ENCODE results near the gene MED9. TPM values are rescaled to one million over a fixed set of nuclear protein-coding genes. Genes with fewer than 3 reads are reported as not detected.
"Not testable (repeated sequence)": the region's sequence is repeated elsewhere in the genome, so short reads cannot be mapped to it uniquely, and the experiment has no call there.

The MED9 gene
- polyA plus RNA-seq, 2 donors: 6.7 to 8.6 TPM

DNA sequence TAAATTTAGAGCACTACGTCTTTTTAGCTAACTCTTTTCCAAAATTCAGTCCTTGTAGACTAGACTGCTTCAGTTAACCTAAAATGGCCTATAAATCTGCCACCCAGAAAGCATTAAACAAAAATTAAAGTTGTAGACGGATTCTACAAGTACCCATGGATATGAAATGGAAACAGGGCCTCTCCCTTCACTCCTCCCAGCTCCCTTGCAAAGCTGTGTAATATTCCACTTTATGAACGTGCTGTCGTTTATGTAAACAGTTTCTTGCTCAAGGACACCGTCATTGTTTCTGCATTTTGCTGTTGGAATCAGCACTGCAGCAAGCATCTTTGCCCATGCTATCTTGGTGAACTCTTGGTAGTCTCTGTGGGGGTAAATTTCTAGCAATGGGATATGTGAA lies 5.1 kb downstream of the MED9 start:
- Histone ChIP-seq H3K27ac (ENCODE audit: low read depth in 2 of 2, low read length in 1 of 2) (no peak overlapping the region), H3K9me3 (ENCODE audit: control insufficient read depth in 2 of 2, insufficient read depth in 1 of 2, low read depth in 1 of 2, low read length in 1 of 2) (no peaks in the 10 kb centered on the region), H3K27me3 (ENCODE audit: control insufficient read depth in 1 of 2, insufficient read depth in 2 of 2, low read length in 2 of 2) (no peaks in the 10 kb centered on the region), H3K4me3 (ENCODE audit: low read depth in 1 of 2, low read length in 2 of 2) (no peak overlapping the region), H3K36me3 (ENCODE audit: control insufficient read depth in 2 of 2, insufficient read depth in 2 of 2, low read length in 1 of 2) (peaks cover 0 to 4% of the 10 kb centered on the region in 2 donors), H3K4me1 (ENCODE audit: control insufficient read depth in 2 of 2, insufficient read depth in 2 of 2, low read length in 1 of 2) (peaks cover 0 to 5% of the 10 kb centered on the region in 2 donors)
- WGBS, 2 donors: 75 to 76% methylated on average over 5 of the region's 5 CpGs

DNA sequence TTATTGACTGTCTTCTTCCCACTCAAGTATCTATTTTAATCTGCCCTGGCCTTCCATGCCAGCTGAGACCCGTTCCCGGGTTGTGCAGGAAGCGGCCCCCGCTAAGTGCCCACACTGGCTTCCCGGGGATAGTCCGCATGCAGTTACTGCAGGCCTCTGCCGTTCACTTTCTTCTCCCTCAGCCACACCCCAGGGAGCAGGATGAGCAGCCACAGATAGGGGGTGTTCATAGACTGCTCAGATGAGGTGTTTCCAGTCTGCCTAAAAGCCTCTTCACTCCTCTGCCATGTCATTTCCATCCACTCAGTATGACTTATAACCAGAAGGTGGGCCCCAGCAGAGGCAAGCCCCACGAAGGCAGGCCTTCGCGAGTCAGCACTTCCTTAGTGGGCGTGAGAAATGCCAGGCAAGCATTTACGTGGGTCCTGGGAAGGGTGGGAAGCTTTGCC lies 7.7 kb downstream of the MED9 start:
- no peaks in the 10 kb centered on the region for H3K27me3 ChIP-seq (ENCODE audit: control insufficient read depth in 1 of 2, insufficient read depth in 2 of 2, low read length in 2 of 2)
- no peak overlapping the region for H3K27ac ChIP-seq (ENCODE audit: low read depth in 2 of 2, low read length in 1 of 2)
- peaks cover 4 to 5% of the 10 kb centered on the region in 2 donors for H3K36me3 ChIP-seq (ENCODE audit: control insufficient read depth in 2 of 2, insufficient read depth in 2 of 2, low read length in 1 of 2)
- peaks cover 0 to 3% of the 10 kb centered on the region in 2 donors for H3K4me1 ChIP-seq (ENCODE audit: control insufficient read depth in 2 of 2, insufficient read depth in 2 of 2, low read length in 1 of 2)
- no peaks in the 10 kb centered on the region for H3K9me3 ChIP-seq (ENCODE audit: control insufficient read depth in 2 of 2, insufficient read depth in 1 of 2, low read depth in 1 of 2, low read length in 1 of 2)
- no peak overlapping the region for H3K4me3 ChIP-seq (ENCODE audit: low read depth in 1 of 2, low read length in 2 of 2)
- 69 to 73% methylated on average over 12 of the region's 12 CpGs for WGBS, 2 donors

DNA sequence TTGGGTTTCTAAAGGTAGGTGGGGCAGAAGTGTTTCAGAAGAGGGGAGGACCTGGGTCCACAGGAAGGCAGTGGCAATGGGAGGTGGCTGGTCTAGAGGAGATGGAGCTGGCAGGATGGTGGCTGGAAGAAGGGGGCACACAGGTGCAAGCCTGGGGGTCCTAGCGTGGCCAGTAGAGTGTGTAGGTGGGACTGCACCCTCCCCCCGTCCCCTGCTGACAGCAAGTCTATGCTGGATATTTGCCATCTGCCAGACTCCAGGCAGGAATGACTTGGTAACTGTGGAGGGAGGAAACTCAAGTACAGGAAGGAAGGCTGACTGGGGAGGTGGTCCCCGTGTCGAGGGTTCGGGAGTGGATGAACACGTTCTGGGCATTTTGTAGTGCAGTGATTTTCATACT lies 8.6 kb downstream of the MED9 start:
- Histone ChIP-seq H3K36me3 (ENCODE audit: control insufficient read depth in 2 of 2, insufficient read depth in 2 of 2, low read length in 1 of 2) (peaks cover 4 to 5% of the 10 kb centered on the region in 2 donors), H3K4me3 (ENCODE audit: low read depth in 1 of 2, low read length in 2 of 2) (no peak overlapping the region), H3K4me1 (ENCODE audit: control insufficient read depth in 2 of 2, insufficient read depth in 2 of 2, low read length in 1 of 2) (peaks cover 0 to 3% of the 10 kb centered on the region in 2 donors), H3K9me3 (ENCODE audit: control insufficient read depth in 2 of 2, insufficient read depth in 1 of 2, low read depth in 1 of 2, low read length in 1 of 2) (no peaks in the 10 kb centered on the region), H3K27ac (ENCODE audit: low read depth in 2 of 2, low read length in 1 of 2) (no peak overlapping the region), H3K27me3 (ENCODE audit: control insufficient read depth in 1 of 2, insufficient read depth in 2 of 2, low read length in 2 of 2) (no peaks in the 10 kb centered on the region)
- WGBS, 2 donors: 93 to 95% methylated on average over 5 to 6 of the region's 6 CpGs

DNA sequence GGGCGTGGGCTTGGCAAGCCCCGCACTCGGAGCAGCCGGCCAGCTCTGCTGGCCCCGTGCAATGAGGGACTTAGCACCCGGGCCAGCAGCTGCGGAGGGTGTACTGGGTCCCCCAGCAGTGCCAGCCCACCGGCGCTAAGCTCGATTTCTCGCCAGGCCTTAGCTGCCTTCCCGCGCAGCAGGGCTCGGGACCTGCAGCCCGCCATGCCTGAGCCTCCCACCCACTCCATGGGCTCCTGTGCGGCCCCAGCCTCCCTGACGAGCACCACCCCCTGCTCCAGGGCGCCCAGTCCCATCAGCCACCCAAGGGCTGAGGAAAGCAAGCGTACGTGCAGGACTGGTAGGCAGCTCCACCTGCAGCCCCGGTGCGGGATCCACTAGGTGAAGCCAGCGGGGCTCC lies 9.6 kb downstream of the MED9 start:
- H3K9me3 ChIP-seq (ENCODE audit: control insufficient read depth in 2 of 2, insufficient read depth in 1 of 2, low read depth in 1 of 2, low read length in 1 of 2); H3K36me3 ChIP-seq (ENCODE audit: control insufficient read depth in 2 of 2, insufficient read depth in 2 of 2, low read length in 1 of 2): not testable (repeated sequence)
- 97 to 98% methylated on average over 19 to 23 of the region's 23 CpGs for WGBS, 2 donors

DNA sequence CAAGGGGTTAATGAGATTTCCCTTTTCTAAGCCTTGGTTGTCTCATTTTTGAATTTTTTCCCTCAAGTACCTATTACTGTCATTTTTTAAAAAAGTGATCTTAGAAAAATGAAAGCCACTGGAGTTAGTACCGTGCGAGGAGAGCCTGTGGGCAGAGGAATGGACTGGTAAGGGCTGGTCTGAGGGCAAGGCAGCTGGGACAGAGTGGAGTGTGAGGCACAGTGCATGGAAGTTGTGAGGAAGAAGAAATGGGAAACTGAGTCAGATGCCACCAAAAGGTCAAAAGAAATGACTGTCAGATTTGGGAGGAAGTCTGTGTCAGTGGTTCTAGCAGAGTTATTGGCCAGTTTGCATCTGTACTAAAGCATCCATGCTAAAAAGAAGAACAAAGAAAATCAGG lies 11.2 kb downstream of the MED9 start:
- Histone ChIP-seq H3K4me1 (ENCODE audit: control insufficient read depth in 2 of 2, insufficient read depth in 2 of 2, low read length in 1 of 2) (peaks cover 0 to 3% of the 10 kb centered on the region in 2 donors), H3K4me3 (ENCODE audit: low read depth in 1 of 2, low read length in 2 of 2) (no peak overlapping the region), H3K27ac (ENCODE audit: low read depth in 2 of 2, low read length in 1 of 2) (no peak overlapping the region), H3K27me3 (ENCODE audit: control insufficient read depth in 1 of 2, insufficient read depth in 2 of 2, low read length in 2 of 2) (no peaks in the 10 kb centered on the region), H3K36me3 (ENCODE audit: control insufficient read depth in 2 of 2, insufficient read depth in 2 of 2, low read length in 1 of 2) (peaks cover 13 to 15% of the 10 kb centered on the region in 2 donors), H3K9me3 (ENCODE audit: control insufficient read depth in 2 of 2, insufficient read depth in 1 of 2, low read depth in 1 of 2, low read length in 1 of 2) (no peaks in the 10 kb centered on the region)
- 71 to 89% methylated on average over 2 of the region's 2 CpGs for WGBS, 2 donors

More for the DNA sequence above, 9.6 kb downstream of the MED9 start:
- not testable (repeated sequence) for H3K27me3 ChIP-seq (ENCODE audit: control insufficient read depth in 1 of 2, insufficient read depth in 2 of 2, low read length in 2 of 2); H3K4me3 ChIP-seq (ENCODE audit: low read depth in 1 of 2, low read length in 2 of 2); H3K27ac ChIP-seq (ENCODE audit: low read depth in 2 of 2, low read length in 1 of 2); H3K4me1 ChIP-seq (ENCODE audit: control insufficient read depth in 2 of 2, insufficient read depth in 2 of 2, low read length in 1 of 2)

DNA sequence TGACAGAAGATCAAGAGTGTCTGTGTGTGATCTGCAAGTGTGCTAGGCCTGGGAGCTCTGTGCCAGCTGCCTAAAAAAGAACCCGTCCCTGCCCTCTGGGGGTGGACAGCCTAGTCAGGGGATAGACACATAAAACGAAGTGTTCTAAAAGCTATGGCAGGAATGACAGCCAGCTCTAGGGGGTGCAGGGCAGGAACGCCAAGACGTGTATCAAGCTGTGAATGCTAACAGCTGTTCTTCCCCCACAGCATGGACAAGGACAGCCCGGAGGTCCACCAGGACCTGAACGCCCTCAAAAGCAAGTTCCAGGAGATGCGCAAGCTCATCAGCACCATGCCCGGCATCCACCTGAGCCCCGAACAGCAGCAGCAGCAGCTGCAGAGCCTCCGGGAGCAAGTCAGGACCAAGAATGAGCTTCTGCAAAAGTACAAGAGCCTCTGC lies 14.3 kb downstream of the MED9 start:
- H3K27me3 ChIP-seq (ENCODE audit: control insufficient read depth in 1 of 2, insufficient read depth in 2 of 2, low read length in 2 of 2): peaks cover 0 to 3% of the 10 kb centered on the region in 2 donors
- H3K36me3 ChIP-seq (ENCODE audit: control insufficient read depth in 2 of 2, insufficient read depth in 2 of 2, low read length in 1 of 2): peaks cover 11 to 13% of the 10 kb centered on the region in 2 donors
- peaks cover 3 to 9% of the 10 kb centered on the region in 2 donors for H3K4me1 ChIP-seq (ENCODE audit: control insufficient read depth in 2 of 2, insufficient read depth in 2 of 2, low read length in 1 of 2)
- H3K27ac ChIP-seq (ENCODE audit: low read depth in 2 of 2, low read length in 1 of 2): no peak overlapping the region
- H3K4me3 ChIP-seq (ENCODE audit: low read depth in 1 of 2, low read length in 2 of 2): no peak overlapping the region
- H3K9me3 ChIP-seq (ENCODE audit: control insufficient read depth in 2 of 2, insufficient read depth in 1 of 2, low read depth in 1 of 2, low read length in 1 of 2): no peaks in the 10 kb centered on the region
- 83 to 90% methylated on average over 10 of the region's 10 CpGs for WGBS, 2 donors

DNA sequence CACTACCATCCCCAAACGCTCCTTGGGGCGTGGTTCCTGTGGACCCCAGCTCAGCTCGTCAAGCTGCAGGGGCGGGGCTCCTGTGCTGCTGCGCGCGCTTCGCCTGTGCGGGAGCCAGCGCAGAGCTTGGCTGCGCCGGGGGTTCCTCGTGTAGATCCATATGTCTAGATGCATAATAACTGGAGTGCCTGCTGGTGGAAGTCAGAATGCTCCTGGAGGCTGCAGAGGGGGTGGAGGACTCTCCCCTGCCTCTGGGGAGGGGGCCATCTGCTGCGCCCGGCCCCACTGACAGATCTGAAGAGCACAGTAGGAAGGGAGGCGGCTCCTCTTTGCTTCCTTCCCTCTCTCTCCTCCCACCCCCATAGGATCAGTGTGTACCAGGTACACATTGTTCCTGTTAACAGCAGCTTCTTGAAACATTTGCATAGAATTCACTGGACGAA lies 14.8 kb downstream of the MED9 start:
- 88 to 90% methylated on average over 17 of the region's 17 CpGs for WGBS, 2 donors
- H3K4me1 ChIP-seq (ENCODE audit: control insufficient read depth in 2 of 2, insufficient read depth in 2 of 2, low read length in 1 of 2): peaks cover 3 to 9% of the 10 kb centered on the region in 2 donors

DNA sequence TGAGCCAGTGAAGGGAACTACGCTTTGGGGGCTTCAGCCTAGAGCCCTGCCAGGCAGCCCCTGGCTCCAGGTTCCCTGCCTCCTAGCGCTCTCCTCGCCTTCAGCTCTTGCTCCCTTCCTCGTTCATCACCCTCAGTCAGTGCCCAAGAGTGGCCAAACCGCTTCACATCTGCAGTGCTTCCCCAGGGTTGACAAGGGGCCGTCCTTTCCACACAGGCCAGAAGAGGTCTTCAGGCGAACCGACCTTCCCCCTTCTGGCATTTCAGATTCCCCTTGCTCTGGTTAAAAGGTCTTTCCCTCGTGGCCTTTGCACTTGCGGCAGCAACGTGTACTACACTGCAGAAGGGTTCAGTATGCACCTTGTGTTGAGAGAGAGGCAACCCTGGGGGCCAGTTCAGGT lies 15.3 kb downstream of the MED9 start:
- Histone ChIP-seq H3K4me1 (ENCODE audit: control insufficient read depth in 2 of 2, insufficient read depth in 2 of 2, low read length in 1 of 2) (peaks cover 3 to 11% of the 10 kb centered on the region in 2 donors), H3K4me3 (ENCODE audit: low read depth in 1 of 2, low read length in 2 of 2) (no peak overlapping the region), H3K36me3 (ENCODE audit: control insufficient read depth in 2 of 2, insufficient read depth in 2 of 2, low read length in 1 of 2) (peaks cover 11 to 13% of the 10 kb centered on the region in 2 donors), H3K9me3 (ENCODE audit: control insufficient read depth in 2 of 2, insufficient read depth in 1 of 2, low read depth in 1 of 2, low read length in 1 of 2) (no peaks in the 10 kb centered on the region), H3K27me3 (ENCODE audit: control insufficient read depth in 1 of 2, insufficient read depth in 2 of 2, low read length in 2 of 2) (peaks cover 0 to 3% of the 10 kb centered on the region in 2 donors), H3K27ac (ENCODE audit: low read depth in 2 of 2, low read length in 1 of 2) (no peak overlapping the region)
- WGBS, 2 donors: 85 to 87% methylated on average over 11 of the region's 11 CpGs

More for the DNA sequence above, 14.8 kb downstream of the MED9 start:
- Histone ChIP-seq H3K36me3 (ENCODE audit: control insufficient read depth in 2 of 2, insufficient read depth in 2 of 2, low read length in 1 of 2) (peaks cover 11 to 13% of the 10 kb centered on the region in 2 donors), H3K4me3 (ENCODE audit: low read depth in 1 of 2, low read length in 2 of 2) (no peak overlapping the region), H3K27ac (ENCODE audit: low read depth in 2 of 2, low read length in 1 of 2) (no peak overlapping the region), H3K27me3 (ENCODE audit: control insufficient read depth in 1 of 2, insufficient read depth in 2 of 2, low read length in 2 of 2) (peaks cover 0 to 3% of the 10 kb centered on the region in 2 donors), H3K9me3 (ENCODE audit: control insufficient read depth in 2 of 2, insufficient read depth in 1 of 2, low read depth in 1 of 2, low read length in 1 of 2) (no peaks in the 10 kb centered on the region)

DNA sequence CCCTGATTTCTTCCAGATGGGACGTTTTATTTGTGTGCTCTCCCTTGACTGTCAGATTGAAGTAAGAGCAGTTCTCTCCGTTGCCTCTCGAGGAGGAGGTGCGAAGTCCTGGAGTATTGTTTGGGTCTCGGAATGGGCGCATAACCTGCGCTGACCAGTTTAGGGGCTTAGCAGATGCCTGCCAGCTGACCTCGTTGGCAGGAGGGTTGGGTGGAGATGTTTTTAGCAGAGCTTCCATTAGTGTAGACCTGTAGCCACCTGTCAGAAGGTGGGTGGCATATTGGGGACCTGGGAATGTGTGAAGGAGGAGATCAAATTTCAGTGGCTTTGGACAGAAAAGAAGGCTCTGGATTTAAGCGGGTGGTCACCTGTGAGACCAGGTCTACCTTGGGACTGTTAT lies 15.8 kb downstream of the MED9 start:
- WGBS, 2 donors: 90 to 92% methylated on average over 9 of the region's 9 CpGs

More for the DNA sequence above, 15.8 kb downstream of the MED9 start:
- H3K27ac ChIP-seq (ENCODE audit: low read depth in 2 of 2, low read length in 1 of 2): no peak overlapping the region
- no peaks in the 10 kb centered on the region for H3K9me3 ChIP-seq (ENCODE audit: control insufficient read depth in 2 of 2, insufficient read depth in 1 of 2, low read depth in 1 of 2, low read length in 1 of 2)
- H3K4me1 ChIP-seq (ENCODE audit: control insufficient read depth in 2 of 2, insufficient read depth in 2 of 2, low read length in 1 of 2): peaks cover 3 to 11% of the 10 kb centered on the region in 2 donors
- no peak overlapping the region for H3K4me3 ChIP-seq (ENCODE audit: low read depth in 1 of 2, low read length in 2 of 2)
- peaks cover 11 to 13% of the 10 kb centered on the region in 2 donors for H3K36me3 ChIP-seq (ENCODE audit: control insufficient read depth in 2 of 2, insufficient read depth in 2 of 2, low read length in 1 of 2)
- peaks cover 0 to 3% of the 10 kb centered on the region in 2 donors for H3K27me3 ChIP-seq (ENCODE audit: control insufficient read depth in 1 of 2, insufficient read depth in 2 of 2, low read length in 2 of 2)

Data from esophagus (tissue), 2 donors.